Transverse colon (tissue), 4 donors: ENCODE data around the gene NXPH1. TPM values are rescaled to one million over a fixed set of nuclear protein-coding genes. Genes with fewer than 3 reads are reported as not detected.

Source experiments
- DNase-seq: peaks from one replicate; pipeline ENCODE4 v3.0.0-alpha.2; 2019
- H3K27ac ChIP-seq, 4 donors: fragments of 200-600 bp; sonication (generic); 2 replicates each; pipeline ENCODE4 v1.5.1; 2016 to 2018; ENCODE audit warnings: inconsistent platforms in 4 of 4
- H3K27me3 ChIP-seq: fragments of 200-600 bp; sonication (generic); 2 replicates; pipeline ENCODE4 v1.5.1; 2017; ENCODE audit warnings: inconsistent platforms
- H3K36me3 ChIP-seq, 4 donors: fragments of 200-600 bp; sonication (generic); 2 replicates each; pipeline ENCODE4 v1.5.1; 2017 to 2019; ENCODE audit warnings: inconsistent platforms in 4 of 4
- H3K4me1 ChIP-seq, 4 donors: fragments of 200-600 bp; sonication (generic); 2 replicates each; pipeline ENCODE4 v1.5.1; 2017 to 2020; ENCODE audit warnings: inconsistent platforms in 4 of 4
- H3K4me3 ChIP-seq, 4 donors: fragments of 200-600 bp; sonication (generic); 1 replicate in 1 of 4; 2 replicates in 3 of 4; pipeline versions ENCODE4 v1.5.1 to v1.6.1; 2017 to 2019; ENCODE audit warnings: inconsistent platforms in 4 of 4
- H3K9me3 ChIP-seq, 2 donors: fragments of 200-600 bp; sonication (generic); 2 replicates each; pipeline ENCODE4 v1.5.1; 2017 to 2019; ENCODE audit warnings: inconsistent platforms in 2 of 2
- CTCF ChIP-seq, 5 experiments: fragments of 200-600 bp in 3 of 5; fragments of 450-650 bp in 2 of 5; sonication (generic) in 3 of 5; IDR thresholded peaks; 1 replicate in 2 of 5; 2 replicates in 3 of 5; pipeline ENCODE4 v1.5.1; 2016 to 2017; ENCODE audit warnings: antibody characterized with exemption in 5 of 5, inconsistent platforms in 3 of 5, mild to moderate bottlenecking in 2 of 5, moderate library complexity in 1 of 5
- EP300 ChIP-seq: sonication (generic); formaldehyde crosslinking; IDR thresholded peaks from one replicate; pipeline ENCODE4 v1.6.1; 2017; ENCODE audit warnings: antibody characterized with exemption, low read depth
- POLR2A ChIP-seq: fragments of 450-650 bp; IDR thresholded peaks from one replicate; pipeline ENCODE4 v1.6.1; 2016; ENCODE audit warnings: antibody characterized with exemption, mild to moderate bottlenecking, moderate library complexity
- POLR2AphosphoS5 ChIP-seq, 3 donors: sonication (generic); formaldehyde crosslinking; IDR thresholded peaks; one replicate each; pipeline ENCODE4 v1.6.1; 2016; ENCODE audit warnings: antibody characterized with exemption in 3 of 3
- WGBS, 2 donors: methylation state at CpG; one replicate each; pipeline ENCODE4 v1.1.5; 2018; ENCODE audit warnings: low coverage in 1 of 2; 5-methylcytosine and 5-hydroxymethylcytosine counted together
- in situ Hi-C, 4 donors: fragments of 200-750 bp; cut with MboI; loops; one replicate each; pipeline versions ENCODE4 v1.15.0 to v1.15.1; 2017; ENCODE audit warnings: low sequenced_read_pairs in 3 of 4, low pct_ligation_motif_present in 1 of 4, low pct_unique_long_range_greater_than_20kb in 1 of 4
- intact Hi-C: fragments of 100-400 bp; cut with DNase I; formaldehyde crosslinking; loops from one replicate; pipeline ENCODE4 v1.15.1; 2023; ENCODE audit warnings: low total_unique reads
- total RNA-seq, 4 donors: library from RNA; depleted of rRNA; stranded (reverse); fragments of >200 nt; gene quantifications; one replicate each; pipeline ENCODE4 v1.1.0, GENCODE V29; 2016

NXPH1 gene
- total RNA-seq, 4 donors from 2014 or later, result not detected

GRCh38 chr7:8594115-8594514 is 160.7 kb downstream of the NXPH1 start:
- intact Hi-C loops (no loop called here), in situ Hi-C loops (no loop called here)
- Histone ChIP-seq H3K27me3 (no peaks in the 10 kb centered on the region), H3K27ac (no peak overlapping the region), H3K36me3 (no peaks in the 10 kb centered on the region), H3K9me3 (no peaks in the 10 kb centered on the region), H3K4me1 (no peaks in the 10 kb centered on the region), H3K4me3 (no peak overlapping the region)
- WGBS, 2 donors, result 17 to 18% methylated on average over 5 of the region's 5 CpGs
- no peak for DNase-seq
- TF ChIP-seq CTCF (IDR thresholded peaks at IDR 0.05) (no peak), POLR2A (no peak), EP300 (no peak), POLR2AphosphoS5 (IDR thresholded peaks at IDR 0.05) (no peak)

- no peak overlapping the region for H3K27ac ChIP-seq
- intact Hi-C loops, result no loop called here
Observed at GRCh38 chr7:8597565-8597964, 164.2 kb downstream of the NXPH1 start.

GRCh38 chr7:8601121-8601520 is 167.7 kb downstream of the NXPH1 start:
- no peak for DNase-seq
- intact Hi-C loops, result no loop called here
- 87 to 93% methylated on average over 1 to 2 of the region's 2 CpGs for WGBS, 2 donors

More at GRCh38 chr7:8597565-8597964, 164.2 kb downstream of the NXPH1 start:
- Histone ChIP-seq H3K4me1 (no peaks in the 10 kb centered on the region), H3K36me3 (no peaks in the 10 kb centered on the region), H3K9me3 (no peaks in the 10 kb centered on the region), H3K4me3 (no peak overlapping the region), H3K27me3 (no peaks in the 10 kb centered on the region)
- TF ChIP-seq POLR2A, result no peak
- TF ChIP-seq POLR2AphosphoS5 (IDR thresholded peaks at IDR 0.05), result no peak
- no peak for TF ChIP-seq CTCF (IDR thresholded peaks at IDR 0.05)
- TF ChIP-seq EP300, result no peak
- 53% methylated on average over 3 of the region's 3 CpGs; no CpG with 5 or more reads in 1 of the 2 donors for WGBS, 2 donors
- DNase-seq, result no peak
- in situ Hi-C loops, result no loop called here

GRCh38 chr7:8605221-8605620 is 171.8 kb downstream of the NXPH1 start:
- no peaks in the 10 kb centered on the region for H3K36me3 ChIP-seq
- in situ Hi-C loops, result no loop called here
- intact Hi-C loops, result no loop called here
- H3K27ac ChIP-seq, result no peak overlapping the region
- H3K9me3 ChIP-seq, result no peaks in the 10 kb centered on the region
- H3K27me3 ChIP-seq, result no peaks in the 10 kb centered on the region
- DNase-seq, result no peak
- TF ChIP-seq EP300 (no peak), CTCF (IDR thresholded peaks at IDR 0.05) (no peak), POLR2A (no peak), POLR2AphosphoS5 (IDR thresholded peaks at IDR 0.05) (no peak)
- 74% methylated on average over 1 of the region's 1 CpG; no CpG with 5 or more reads in 1 of the 2 donors for WGBS, 2 donors
- no peak overlapping the region for H3K4me3 ChIP-seq
- H3K4me1 ChIP-seq, result no peaks in the 10 kb centered on the region

More at GRCh38 chr7:8601121-8601520, 167.7 kb downstream of the NXPH1 start:
- no peak overlapping the region for H3K27ac ChIP-seq
- H3K36me3 ChIP-seq, result no peaks in the 10 kb centered on the region
- no peaks in the 10 kb centered on the region for H3K4me1 ChIP-seq
- in situ Hi-C loops, result no loop called here
- no peak for TF ChIP-seq POLR2AphosphoS5 (IDR thresholded peaks at IDR 0.05)
- no peaks in the 10 kb centered on the region for H3K27me3 ChIP-seq
- no peaks in the 10 kb centered on the region for H3K9me3 ChIP-seq
- no peak overlapping the region for H3K4me3 ChIP-seq

- Histone ChIP-seq H3K4me1 (no peaks in the 10 kb centered on the region), H3K4me3 (no peak overlapping the region), H3K27me3 (no peaks in the 10 kb centered on the region), H3K36me3 (no peaks in the 10 kb centered on the region), H3K9me3 (no peaks in the 10 kb centered on the region), H3K27ac (no peak overlapping the region)
- intact Hi-C loops (no loop called here), in situ Hi-C loops (no loop called here)
- WGBS, 2 donors, result 27 to 39% methylated on average over 1 of the region's 1 CpG
- no peak for DNase-seq
- TF ChIP-seq POLR2A, result no peak
- no peak for TF ChIP-seq EP300
- no peak for TF ChIP-seq CTCF (IDR thresholded peaks at IDR 0.05)
- no peak for TF ChIP-seq POLR2AphosphoS5 (IDR thresholded peaks at IDR 0.05)
Observed at GRCh38 chr7:8612584-8612983, 179.2 kb downstream of the NXPH1 start.
